Thyroid gland (tissue), 4 donors: Measurements from ENCODE around the gene ERC1.

ENCODE experiments used
- POLR2A ChIP-seq, 2 donors: fragments of 450-650 bp; IDR thresholded peaks; one replicate each; pipeline ENCODE4 v1.6.1; 2017; ENCODE audit warnings: antibody characterized with exemption in 2 of 2, mild to moderate bottlenecking in 2 of 2, moderate library complexity in 1 of 2
- TF ChIP-seq, protein P1 (sequence below), 6 experiments: fragments of 200-600 bp in 3 of 6; fragments of 450-650 bp in 3 of 6; sonication (generic) in 3 of 6; IDR thresholded peaks; one replicate each; pipeline ENCODE4 v1.5.1; 2016 to 2019; ENCODE audit warnings: antibody characterized with exemption in 6 of 6, mild to moderate bottlenecking in 2 of 6, inconsistent platforms in 1 of 6, moderate library complexity in 1 of 6

DNA sequence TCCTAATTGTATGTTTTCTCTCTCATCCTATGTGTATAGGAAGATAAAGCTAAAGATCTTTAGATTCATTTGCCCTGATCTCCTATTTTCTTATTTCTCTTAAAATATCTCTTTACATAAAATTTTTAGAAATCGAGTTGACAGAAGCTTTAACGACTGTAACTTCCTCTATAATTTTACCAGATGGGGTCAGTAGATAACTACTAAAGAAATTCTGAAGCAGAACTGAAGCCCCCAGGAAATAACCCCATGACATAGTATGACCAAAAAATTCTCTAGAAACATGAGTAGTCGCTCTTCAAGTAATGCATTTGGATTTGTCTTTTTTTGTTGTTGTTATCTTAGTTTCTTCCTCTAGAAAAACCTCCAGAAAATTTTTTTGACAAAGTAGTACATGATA lies 288.0 kb downstream of the ERC1 start:
- TF ChIP-seq, protein P1, sequence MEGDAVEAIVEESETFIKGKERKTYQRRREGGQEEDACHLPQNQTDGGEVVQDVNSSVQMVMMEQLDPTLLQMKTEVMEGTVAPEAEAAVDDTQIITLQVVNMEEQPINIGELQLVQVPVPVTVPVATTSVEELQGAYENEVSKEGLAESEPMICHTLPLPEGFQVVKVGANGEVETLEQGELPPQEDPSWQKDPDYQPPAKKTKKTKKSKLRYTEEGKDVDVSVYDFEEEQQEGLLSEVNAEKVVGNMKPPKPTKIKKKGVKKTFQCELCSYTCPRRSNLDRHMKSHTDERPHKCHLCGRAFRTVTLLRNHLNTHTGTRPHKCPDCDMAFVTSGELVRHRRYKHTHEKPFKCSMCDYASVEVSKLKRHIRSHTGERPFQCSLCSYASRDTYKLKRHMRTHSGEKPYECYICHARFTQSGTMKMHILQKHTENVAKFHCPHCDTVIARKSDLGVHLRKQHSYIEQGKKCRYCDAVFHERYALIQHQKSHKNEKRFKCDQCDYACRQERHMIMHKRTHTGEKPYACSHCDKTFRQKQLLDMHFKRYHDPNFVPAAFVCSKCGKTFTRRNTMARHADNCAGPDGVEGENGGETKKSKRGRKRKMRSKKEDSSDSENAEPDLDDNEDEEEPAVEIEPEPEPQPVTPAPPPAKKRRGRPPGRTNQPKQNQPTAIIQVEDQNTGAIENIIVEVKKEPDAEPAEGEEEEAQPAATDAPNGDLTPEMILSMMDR (IDR thresholded peaks at IDR 0.05) = no peak
- no peak for TF ChIP-seq POLR2A (IDR thresholded peaks at IDR 0.05)
